GM10266 (cell line): ENCODE measurements around the gene ATP11A.

Experiments
- DNase-seq: peaks from one replicate; pipeline ENCODE4 v3.0.0; 2012; ENCODE audit errors: extremely low spot score
- TF ChIP-seq, protein P1 (sequence below): IDR thresholded peaks from 2 replicates; pipeline ENCODE4 v1.5.1; 2012; ENCODE audit warnings: mild to moderate bottlenecking, low read depth; ENCODE audit not compliant: control insufficient read depth, insufficient read depth; ENCODE audit errors: missing control alignments

ATP11A gene

GRCh38 chr13:112700291-112701060, 10.6 kb downstream of the ATP11A start:
- no peak for DNase-seq
- TF ChIP-seq, protein P1, sequence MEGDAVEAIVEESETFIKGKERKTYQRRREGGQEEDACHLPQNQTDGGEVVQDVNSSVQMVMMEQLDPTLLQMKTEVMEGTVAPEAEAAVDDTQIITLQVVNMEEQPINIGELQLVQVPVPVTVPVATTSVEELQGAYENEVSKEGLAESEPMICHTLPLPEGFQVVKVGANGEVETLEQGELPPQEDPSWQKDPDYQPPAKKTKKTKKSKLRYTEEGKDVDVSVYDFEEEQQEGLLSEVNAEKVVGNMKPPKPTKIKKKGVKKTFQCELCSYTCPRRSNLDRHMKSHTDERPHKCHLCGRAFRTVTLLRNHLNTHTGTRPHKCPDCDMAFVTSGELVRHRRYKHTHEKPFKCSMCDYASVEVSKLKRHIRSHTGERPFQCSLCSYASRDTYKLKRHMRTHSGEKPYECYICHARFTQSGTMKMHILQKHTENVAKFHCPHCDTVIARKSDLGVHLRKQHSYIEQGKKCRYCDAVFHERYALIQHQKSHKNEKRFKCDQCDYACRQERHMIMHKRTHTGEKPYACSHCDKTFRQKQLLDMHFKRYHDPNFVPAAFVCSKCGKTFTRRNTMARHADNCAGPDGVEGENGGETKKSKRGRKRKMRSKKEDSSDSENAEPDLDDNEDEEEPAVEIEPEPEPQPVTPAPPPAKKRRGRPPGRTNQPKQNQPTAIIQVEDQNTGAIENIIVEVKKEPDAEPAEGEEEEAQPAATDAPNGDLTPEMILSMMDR, result no peak

- DNase-seq, result no peak
- TF ChIP-seq, protein P1, result no peak
Measured at GRCh38 chr13:112702341-112702985, 12.6 kb downstream of the ATP11A start.

GRCh38 chr13:112702986-112703379, 13.1 kb downstream of the ATP11A start:
- TF ChIP-seq, protein P1, result no peak

GRCh38 chr13:112703449-112704284, 13.8 kb downstream of the ATP11A start:
- DNase-seq, result no peak
- TF ChIP-seq, protein P1, result no peak

More at GRCh38 chr13:112702986-112703379, 13.1 kb downstream of the ATP11A start:
- no peak for DNase-seq

GRCh38 chr13:112704308-112705145, 14.7 kb downstream of the ATP11A start:
- no peak for DNase-seq
- TF ChIP-seq, protein P1, result no peak

DNA sequence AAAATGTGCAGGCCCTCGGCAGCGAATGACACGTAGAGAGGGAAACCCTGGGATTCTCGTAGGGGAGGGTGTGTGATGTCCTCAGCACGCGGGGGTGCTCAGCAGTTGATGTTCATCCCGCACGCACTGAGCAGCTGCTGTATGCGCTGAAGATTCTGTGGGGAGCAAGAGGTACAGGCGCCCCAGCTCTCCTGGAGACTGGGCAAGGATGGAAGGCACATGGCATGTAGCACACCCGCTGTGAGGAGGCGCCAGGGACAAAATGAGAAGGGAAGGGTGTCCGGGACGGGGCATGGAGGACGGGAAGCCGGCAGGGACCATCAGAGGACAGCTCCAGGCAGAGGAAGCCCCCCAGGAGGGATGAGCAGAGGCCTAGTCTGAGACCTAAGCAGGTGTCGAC, 15.4 kb downstream of the ATP11A start:
- TF ChIP-seq, protein P1, result no peak
- DNase-seq, result no peak
